Neural crest cell (in vitro differentiated cells): ENCODE data around the gene AANAT. TPM values are rescaled to one million over a fixed set of nuclear protein-coding genes. Genes with fewer than 3 reads are reported as not detected.
A peak's percentile ranks its signal among the peaks of the same experiment; 100 is the strongest.

Source experiments
- DNase-seq: peaks from one replicate; pipeline ENCODE4 v3.0.0; 2021; ENCODE audit warnings: low read depth, mixed read lengths, low spot score
- H3K27ac Mint-ChIP-seq: one replicate; pipeline ENCODE4 v1.8.0; 2021; ENCODE audit warnings: mild to moderate bottlenecking, mixed read lengths; ENCODE audit not compliant: unreplicated experiment
- H3K27me3 Mint-ChIP-seq: 2 replicates; pipeline ENCODE4 v1.8.0; 2021; ENCODE audit warnings: low read depth, mild to moderate bottlenecking, mixed read lengths
- H3K36me3 Mint-ChIP-seq: 2 replicates; pipeline ENCODE4 v1.8.0; 2021; ENCODE audit warnings: low read depth, mild to moderate bottlenecking, mixed read lengths
- H3K4me1 Mint-ChIP-seq: 2 replicates; pipeline ENCODE4 v1.8.0; 2021; ENCODE audit warnings: mixed read lengths
- H3K4me3 Mint-ChIP-seq: one replicate; pipeline ENCODE4 v1.8.0; 2021; ENCODE audit warnings: mild to moderate bottlenecking, mixed read lengths
- H3K9me3 Mint-ChIP-seq: 2 replicates; pipeline ENCODE4 v1.8.0; 2021; ENCODE audit warnings: mixed read lengths
- total RNA-seq: library from RNA; stranded (reverse); gene quantifications from 2 replicates; pipeline ENCODE4 v1.2.1, GENCODE V29; 2021
- TF ChIP-seq, protein P1 (sequence below): fragments of 200-600 bp; sonication (generic); conservative IDR thresholded peaks from 2 replicates; pipeline ENCODE4 v1.5.0; 2021; ENCODE audit warnings: antibody characterized with exemption, mild to moderate bottlenecking

Gene AANAT
- total RNA-seq, 1 donor from 2014 or later, result not detected

- H3K9me3 Mint-ChIP-seq, result no peaks in the 10 kb centered on the region
- no peaks in the 10 kb centered on the region for H3K36me3 Mint-ChIP-seq
- H3K27me3 Mint-ChIP-seq, result no peaks in the 10 kb centered on the region
Observed at GRCh38 chr17:76453431-76453743, 14.0 kb upstream of the AANAT start.

DNA sequence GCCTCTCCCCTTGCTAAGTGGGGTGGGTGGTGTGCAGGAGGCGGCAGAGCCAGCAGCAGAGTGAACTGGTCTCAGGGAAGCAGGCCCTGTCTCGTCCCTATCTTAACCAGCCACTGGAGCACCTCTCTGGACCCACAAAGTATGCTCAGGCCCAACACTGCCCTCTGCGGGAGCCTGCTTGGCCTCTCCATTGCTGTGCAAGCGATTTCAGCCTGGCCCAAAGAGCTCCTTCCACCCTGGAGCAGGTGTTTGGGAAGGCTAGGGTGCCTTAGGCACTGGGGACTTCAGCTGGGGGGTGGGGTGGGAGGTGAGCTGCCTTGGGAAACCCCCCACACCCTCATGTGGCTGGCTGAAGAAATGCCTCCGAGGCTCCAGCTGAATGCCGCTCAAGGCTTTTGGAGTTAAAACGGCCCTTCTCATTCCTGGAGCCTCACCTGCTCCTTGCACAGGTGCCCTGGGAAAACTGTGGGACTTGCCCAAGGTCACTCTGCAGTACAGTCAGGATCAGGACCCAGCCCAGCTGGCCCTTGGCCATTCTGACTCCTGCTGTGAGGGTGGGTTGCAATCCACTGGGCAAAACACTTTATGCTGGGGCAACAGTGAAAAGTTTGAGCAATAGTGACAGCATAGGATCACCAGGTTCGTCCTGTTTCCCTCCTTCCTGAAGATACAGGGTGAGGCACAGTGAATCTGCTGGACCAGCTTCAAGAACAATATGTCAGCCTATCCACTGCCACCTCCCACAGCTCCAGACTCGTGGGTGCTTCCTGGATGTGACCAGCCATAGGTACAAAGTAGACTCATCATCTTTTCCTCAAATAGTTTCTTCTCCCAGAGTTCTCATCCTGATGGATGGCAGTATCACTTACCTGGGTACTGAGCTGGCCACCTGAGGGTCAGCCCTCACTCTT, 8.6 kb upstream of the AANAT start:
- H3K9me3 Mint-ChIP-seq, result no peaks in the 10 kb centered on the region
- H3K4me1 Mint-ChIP-seq, result no peaks in the 10 kb centered on the region
- no peaks in the 10 kb centered on the region for H3K36me3 Mint-ChIP-seq
- no peak overlapping the region for H3K27ac Mint-ChIP-seq
- peak; percentile 45 for DNase-seq
- H3K27me3 Mint-ChIP-seq, result no peaks in the 10 kb centered on the region
- TF ChIP-seq, protein P1, sequence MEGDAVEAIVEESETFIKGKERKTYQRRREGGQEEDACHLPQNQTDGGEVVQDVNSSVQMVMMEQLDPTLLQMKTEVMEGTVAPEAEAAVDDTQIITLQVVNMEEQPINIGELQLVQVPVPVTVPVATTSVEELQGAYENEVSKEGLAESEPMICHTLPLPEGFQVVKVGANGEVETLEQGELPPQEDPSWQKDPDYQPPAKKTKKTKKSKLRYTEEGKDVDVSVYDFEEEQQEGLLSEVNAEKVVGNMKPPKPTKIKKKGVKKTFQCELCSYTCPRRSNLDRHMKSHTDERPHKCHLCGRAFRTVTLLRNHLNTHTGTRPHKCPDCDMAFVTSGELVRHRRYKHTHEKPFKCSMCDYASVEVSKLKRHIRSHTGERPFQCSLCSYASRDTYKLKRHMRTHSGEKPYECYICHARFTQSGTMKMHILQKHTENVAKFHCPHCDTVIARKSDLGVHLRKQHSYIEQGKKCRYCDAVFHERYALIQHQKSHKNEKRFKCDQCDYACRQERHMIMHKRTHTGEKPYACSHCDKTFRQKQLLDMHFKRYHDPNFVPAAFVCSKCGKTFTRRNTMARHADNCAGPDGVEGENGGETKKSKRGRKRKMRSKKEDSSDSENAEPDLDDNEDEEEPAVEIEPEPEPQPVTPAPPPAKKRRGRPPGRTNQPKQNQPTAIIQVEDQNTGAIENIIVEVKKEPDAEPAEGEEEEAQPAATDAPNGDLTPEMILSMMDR, result peak; percentile 48
- peak overlapping the region; percentile 38 for H3K4me3 Mint-ChIP-seq

More at GRCh38 chr17:76453431-76453743, 14.0 kb upstream of the AANAT start:
- H3K4me3 Mint-ChIP-seq, result peak overlapping the region; percentile 87
- TF ChIP-seq, protein P1, result no peak
- no peak for DNase-seq
- no peak overlapping the region for H3K27ac Mint-ChIP-seq
- peaks cover 39% of the 10 kb centered on the region for H3K4me1 Mint-ChIP-seq

DNA sequence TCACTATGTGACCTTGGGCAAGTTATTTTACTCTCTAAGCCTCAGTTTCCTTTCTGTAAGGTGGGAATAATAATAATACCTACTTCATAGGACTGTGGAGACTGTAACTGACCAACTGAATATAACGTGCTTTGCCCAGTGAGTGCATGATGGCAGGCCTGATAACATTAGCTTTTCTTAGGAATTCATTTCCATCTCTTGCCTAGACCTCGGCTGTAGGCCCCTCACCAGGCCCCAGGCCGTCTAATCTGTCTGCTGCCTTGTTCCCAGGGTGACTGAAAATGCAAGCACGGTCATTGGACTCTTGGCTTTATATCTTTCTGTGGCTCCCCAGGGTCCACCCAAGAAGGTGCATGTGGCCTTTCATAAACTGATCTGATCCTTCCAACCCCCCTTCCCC, 7.7 kb upstream of the AANAT start:
- Mint-ChIP-seq H3K4me1 (no peaks in the 10 kb centered on the region), H3K36me3 (no peaks in the 10 kb centered on the region), H3K9me3 (no peaks in the 10 kb centered on the region), H3K4me3 (no peak overlapping the region), H3K27ac (no peak overlapping the region), H3K27me3 (no peaks in the 10 kb centered on the region)
- TF ChIP-seq, protein P1, result no peak
- no peak for DNase-seq

- Mint-ChIP-seq H3K36me3 (no peaks in the 10 kb centered on the region), H3K9me3 (no peaks in the 10 kb centered on the region), H3K27ac (peak overlapping the region; percentile 78), H3K4me1 (peaks cover 5% of the 10 kb centered on the region), H3K4me3 (no peak overlapping the region), H3K27me3 (no peaks in the 10 kb centered on the region)
- DNase-seq, result no peak
- TF ChIP-seq, protein P1, result no peak
Observed at GRCh38 chr17:76461765-76462555, 5.4 kb upstream of the AANAT start.

- Mint-ChIP-seq H3K9me3 (no peaks in the 10 kb centered on the region), H3K4me1 (peaks cover 5% of the 10 kb centered on the region), H3K36me3 (no peaks in the 10 kb centered on the region), H3K27ac (no peak overlapping the region), H3K4me3 (no peak overlapping the region), H3K27me3 (no peaks in the 10 kb centered on the region)
- DNase-seq, result no peak
- TF ChIP-seq, protein P1, result no peak
Observed at GRCh38 chr17:76462556-76463290, 4.7 kb upstream of the AANAT start.
